Measurements from ENCODE around the gene RBM26.

GRCh38 chr13:79307866-79308298 is 98.2 kb downstream of the RBM26 start:
- TF ChIP-seq EZH2 (IDR thresholded peaks at IDR 0.05; ENCODE audit: borderline replicate concordance, low read length) (no peak), CTCF (conservative IDR thresholded peaks at IDR 0.05 in 1 of 2, IDR thresholded peaks at IDR 0.05 in 1 of 2; ENCODE audit: extremely low read depth in 1 of 2, insufficient read depth in 1 of 2, low read depth in 1 of 2, low read length in 2 of 2) (no peak)

Measured in mammary epithelial cell (primary cell).